Gastroesophageal sphincter (tissue), 4 donors: Measurements from ENCODE around the gene BMPR1A. TPM values are rescaled to one million over a fixed set of nuclear protein-coding genes. Genes with fewer than 3 reads are reported as not detected.

ENCODE experiments used
- ATAC-seq: fragments of 150-250 bp; one replicate; pipeline ENCODE4 v1.9.1; 2016; ENCODE audit warnings: mild to moderate bottlenecking, moderate library complexity
- H3K27ac ChIP-seq, 4 donors: fragments of 200-600 bp; sonication (generic) in 3 of 4; 1 replicate in 3 of 4; 2 replicates in 1 of 4; pipeline ENCODE4 v1.5.1; 2016 to 2019
- H3K27me3 ChIP-seq: fragments of 200-600 bp; sonication (generic); one replicate; pipeline ENCODE4 v1.5.1; 2019
- H3K36me3 ChIP-seq, 2 donors: fragments of 200-600 bp; sonication (generic); one replicate each; pipeline ENCODE4 v1.5.1; 2019; ENCODE audit warnings: control low read depth in 1 of 2
- H3K4me1 ChIP-seq, 3 donors: fragments of 200-600 bp; sonication (generic); 1 replicate in 2 of 3; 2 replicates in 1 of 3; pipeline ENCODE4 v1.5.1; 2016 to 2019; ENCODE audit warnings: control low read depth in 2 of 3
- H3K4me3 ChIP-seq, 2 donors: fragments of 200-600 bp; sonication (generic); one replicate each; pipeline ENCODE4 v1.5.1; 2019; ENCODE audit warnings: mild to moderate bottlenecking in 1 of 2, moderate library complexity in 1 of 2
- H3K9me3 ChIP-seq, 3 donors: fragments of 200-600 bp; sonication (generic); one replicate each; pipeline ENCODE4 v1.5.1; 2017 to 2019; ENCODE audit warnings: control low read depth in 2 of 3
- CTCF ChIP-seq, 4 experiments: fragments of 200-600 bp in 2 of 4; fragments of 450-650 bp in 2 of 4; sonication (generic) in 1 of 4; IDR thresholded peaks; one replicate each; pipeline ENCODE4 v1.5.1; 2017 to 2019; ENCODE audit warnings: antibody characterized with exemption in 4 of 4, mild to moderate bottlenecking in 2 of 4, moderate library complexity in 2 of 4
- EP300 ChIP-seq: sonication (generic); formaldehyde crosslinking; IDR thresholded peaks from one replicate; pipeline ENCODE4 v1.6.1; 2017; ENCODE audit warnings: antibody characterized with exemption, mild to moderate bottlenecking
- POLR2A ChIP-seq, 2 donors: fragments of 450-650 bp; IDR thresholded peaks; one replicate each; pipeline ENCODE4 v1.6.1; 2017; ENCODE audit warnings: antibody characterized with exemption in 2 of 2, mild to moderate bottlenecking in 2 of 2, moderate library complexity in 1 of 2
- POLR2AphosphoS5 ChIP-seq: sonication (generic); formaldehyde crosslinking; IDR thresholded peaks from one replicate; pipeline ENCODE4 v1.6.1; 2017; ENCODE audit warnings: antibody characterized with exemption
- WGBS, 2 donors: methylation state at CpG; one replicate each; pipeline ENCODE4 v1.1.5; 2018; ENCODE audit warnings: low coverage in 1 of 2; 5-methylcytosine and 5-hydroxymethylcytosine counted together
- total RNA-seq, 4 donors: library from RNA; depleted of rRNA; stranded (reverse); fragments of >200 nt; gene quantifications; one replicate each; pipeline ENCODE4 v1.1.0, GENCODE V29; 2016

BMPR1A gene
- total RNA-seq, 4 donors from 2014 or later: 91.5 to 121 (median 117) TPM

- WGBS, 2 donors: 50 to 67% methylated on average over 1 of the region's 1 CpG
- ATAC-seq: no peak
- TF ChIP-seq POLR2A (IDR thresholded peaks at IDR 0.05): no peak
- no peak for TF ChIP-seq EP300
- TF ChIP-seq CTCF (IDR thresholded peaks at IDR 0.05): no peak
- TF ChIP-seq POLR2AphosphoS5: no peak
- H3K27ac ChIP-seq: no peak overlapping the region
- no peaks in the 10 kb centered on the region for H3K27me3 ChIP-seq
- peaks cover 18 to 85% (median 19%) of the 10 kb centered on the region in 3 donors for H3K4me1 ChIP-seq
- H3K9me3 ChIP-seq: no peaks in the 10 kb centered on the region
- H3K36me3 ChIP-seq: no peaks in the 10 kb centered on the region
- H3K4me3 ChIP-seq: no peak overlapping the region
Observed at GRCh38 chr10:86768412-86769062, 12.1 kb downstream of the BMPR1A start.

GRCh38 chr10:86769991-86770390, 13.6 kb downstream of the BMPR1A start:
- TF ChIP-seq POLR2AphosphoS5 (no peak), EP300 (no peak), POLR2A (IDR thresholded peaks at IDR 0.05) (no peak), CTCF (IDR thresholded peaks at IDR 0.05) (no peak)
- no peak for ATAC-seq
- Histone ChIP-seq H3K36me3 (no peaks in the 10 kb centered on the region), H3K9me3 (no peaks in the 10 kb centered on the region), H3K27ac (no peak overlapping the region), H3K4me3 (no peak overlapping the region), H3K4me1 (peaks cover 19 to 87% (median 21%) of the 10 kb centered on the region in 3 donors), H3K27me3 (no peaks in the 10 kb centered on the region)
- WGBS, 2 donors: 86 to 93% methylated on average over 8 to 9 of the region's 10 CpGs

GRCh38 chr10:86770412-86770960, 14.1 kb downstream of the BMPR1A start:
- no peaks in the 10 kb centered on the region for H3K36me3 ChIP-seq
- H3K4me3 ChIP-seq: no peak overlapping the region
- H3K27ac ChIP-seq: no peak overlapping the region
- H3K4me1 ChIP-seq: peaks cover 19 to 89% (median 25%) of the 10 kb centered on the region in 3 donors
- H3K27me3 ChIP-seq: no peaks in the 10 kb centered on the region
- no peak for ATAC-seq
- no peaks in the 10 kb centered on the region for H3K9me3 ChIP-seq
- WGBS, 2 donors: 33 to 47% methylated on average over 2 of the region's 2 CpGs
- TF ChIP-seq EP300: no peak

- Histone ChIP-seq H3K4me1 (peaks cover 18 to 89% (median 21%) of the 10 kb centered on the region in 3 donors), H3K27ac (no peak overlapping the region), H3K9me3 (no peaks in the 10 kb centered on the region), H3K4me3 (no peak overlapping the region), H3K36me3 (no peaks in the 10 kb centered on the region), H3K27me3 (no peaks in the 10 kb centered on the region)
- 46 to 90% methylated on average over 2 to 6 of the region's 6 CpGs for WGBS, 2 donors
- TF ChIP-seq POLR2AphosphoS5 (no peak), EP300 (no peak), CTCF (IDR thresholded peaks at IDR 0.05) (no peak), POLR2A (IDR thresholded peaks at IDR 0.05) (no peak)
- ATAC-seq: no peak
Observed at GRCh38 chr10:86773498-86773897, 17.1 kb downstream of the BMPR1A start.

- 26 to 32% methylated on average over 5 to 6 of the region's 6 CpGs for WGBS, 2 donors
- TF ChIP-seq CTCF (IDR thresholded peaks at IDR 0.05) (no peak), EP300 (no peak), POLR2A (IDR thresholded peaks at IDR 0.05) (no peak), POLR2AphosphoS5 (no peak)
- H3K9me3 ChIP-seq: no peaks in the 10 kb centered on the region
- H3K4me3 ChIP-seq: no peak overlapping the region
- peak overlapping the region in 2 of 4 donors; percentile 22 to 38 for H3K27ac ChIP-seq
- no peak for ATAC-seq
- no peaks in the 10 kb centered on the region for H3K36me3 ChIP-seq
- no peaks in the 10 kb centered on the region for H3K27me3 ChIP-seq
- H3K4me1 ChIP-seq: peaks cover 5 to 85% (median 9%) of the 10 kb centered on the region in 3 donors
Observed at GRCh38 chr10:86775056-86775869, 18.8 kb downstream of the BMPR1A start.
